HCT116 (cell line): ENCODE results near the gene AK2. TPM values are rescaled to one million over a fixed set of nuclear protein-coding genes. Genes with fewer than 3 reads are reported as not detected.

Source experiments
- ATAC-seq: fragments of 200-7000 bp; cut with Tn5 transposase; 2 replicates; pipeline ENCODE4 v1.9.1; 2020; ENCODE audit warnings: mild to moderate bottlenecking, moderate library complexity
- BruUV-seq: library from RNA; stranded (reverse); fragments of 400-500 nt; replicated peaks from 2 replicates; lab custom pipeline; 2021; lab: Mats Ljungman, UMichigan
- CTCF ChIA-PET: fragments of 300-600 bp; sonication (Branson Sonifier 250); formaldehyde crosslinking; loops from one replicate; lab custom pipeline; 2021; ENCODE audit warnings: antibody characterized with exemption; lab: Charles Lee
- POLR2A ChIA-PET: fragments of 300-600, 350-600 bp; sonication (Branson Sonifier 250); formaldehyde crosslinking; loops from one replicate; lab custom pipeline; 2021; ENCODE audit warnings: antibody characterized with exemption; lab: Charles Lee
- RAD21 ChIA-PET, 2 experiments: fragments of 300-600 bp; sonication (Branson Sonifier 250); formaldehyde crosslinking; loops; one replicate each; lab custom pipeline; 2023; ENCODE audit warnings: low total read pairs in 2 of 2; ENCODE audit not compliant: uncharacterized antibody in 2 of 2, unreplicated experiment in 2 of 2, low non-redundant PET in 1 of 2; lab: Charles Lee
- DNase-seq: peaks from one replicate; pipeline ENCODE4 v3.0.0-alpha.2; 2010; ENCODE audit warnings: low read depth, low spot score
- H2AFZ ChIP-seq: fragments of 200-600 bp; shearing (Covaris generic), sonication (generic); 2 replicates; pipeline ENCODE4 v1.6.1; 2017; ENCODE audit warnings: low read depth, mixed run types, mixed read lengths, antibody characterized with exemption, low read length; ENCODE audit not compliant: poor library complexity, severe bottlenecking
- H3K27ac ChIP-seq: 2 replicates; pipeline ENCODE4 v1.5.1; 2012; ENCODE audit warnings: low read depth, low read length
- H3K27me3 ChIP-seq: fragments of 200-600 bp; sonication (generic); 2 replicates; pipeline ENCODE4 v1.6.1; 2016; ENCODE audit warnings: mixed run types, low read length, mixed read lengths; ENCODE audit not compliant: insufficient read depth
- H3K36me3 ChIP-seq, 2 experiments: fragments of 200-500 bp in 1 of 2; fragments of 200-600 bp in 1 of 2; sonication (Bioruptor generic) in 1 of 2; sonication (generic) in 1 of 2; 2 replicates each; pipeline versions ENCODE4 v1.5.1 to v1.6.1; 2014 to 2016; ENCODE audit warnings: low read length in 2 of 2, inconsistent platforms in 1 of 2, mixed read lengths in 1 of 2, mixed run types in 1 of 2; ENCODE audit not compliant: insufficient read depth in 2 of 2, control insufficient read depth in 1 of 2
- H3K4me1 ChIP-seq, 2 experiments: fragments of 200-600 bp in 1 of 2; sonication (generic) in 1 of 2; 2 replicates each; pipeline versions ENCODE4 v1.5.1 to v1.6.1; 2012 to 2017; ENCODE audit warnings: low read length in 2 of 2, inconsistent platforms in 1 of 2, mild to moderate bottlenecking in 1 of 2, mixed read lengths in 1 of 2, mixed run types in 1 of 2, moderate library complexity in 1 of 2; ENCODE audit not compliant: insufficient read depth in 2 of 2, control insufficient read depth in 1 of 2
- H3K4me2 ChIP-seq: fragments of 200-600 bp; sonication (generic); 2 replicates; pipeline ENCODE4 v1.6.1; 2017; ENCODE audit warnings: mixed run types, low read length, mixed read lengths
- H3K4me3 ChIP-seq, 2 experiments: fragments of 200-600 bp in 1 of 2; sonication (generic) in 1 of 2; replicated peaks in 1 of 2; 2 replicates each; pipeline ENCODE4 v1.5.1; 2011 to 2016; ENCODE audit warnings: low read length in 2 of 2, control low read depth in 1 of 2, low read depth in 1 of 2, mild to moderate bottlenecking in 1 of 2, mixed read lengths in 1 of 2, mixed run types in 1 of 2
- H3K79me2 ChIP-seq: fragments of 200-600 bp; sonication (generic); 2 replicates; pipeline ENCODE4 v1.6.1; 2017; ENCODE audit warnings: mild to moderate bottlenecking, mixed run types, low read length, moderate library complexity, mixed read lengths; ENCODE audit not compliant: insufficient read depth
- H3K9ac ChIP-seq: fragments of 200-600 bp; sonication (generic); 2 replicates; pipeline ENCODE4 v1.6.1; 2016; ENCODE audit warnings: low read length, mixed read lengths
- H3K9me2 ChIP-seq: fragments of 200-600 bp; sonication (generic), shearing (Covaris generic); 2 replicates; pipeline ENCODE4 v1.6.1; 2017; ENCODE audit warnings: mixed run types, mild to moderate bottlenecking, moderate library complexity; ENCODE audit not compliant: insufficient read depth
- H3K9me3 ChIP-seq, 2 experiments: fragments of 200-500 bp in 1 of 2; fragments of 200-600 bp in 1 of 2; sonication (Bioruptor generic) in 1 of 2; sonication (generic) in 1 of 2; 2 replicates each; pipeline ENCODE4 v1.6.1; 2014 to 2017; ENCODE audit warnings: low read length in 2 of 2, mixed read lengths in 2 of 2, inconsistent platforms in 1 of 2, low read depth in 1 of 2, mild to moderate bottlenecking in 1 of 2, mixed run types in 1 of 2, moderate library complexity in 1 of 2; ENCODE audit not compliant: control insufficient read depth in 1 of 2, insufficient read depth in 1 of 2
- H4K20me1 ChIP-seq: fragments of 200-600 bp; sonication (generic), shearing (Covaris generic); 2 replicates; pipeline ENCODE4 v1.6.1; 2017; ENCODE audit warnings: mixed run types, mild to moderate bottlenecking, moderate library complexity; ENCODE audit not compliant: insufficient read depth
- CEBPB ChIP-seq: IDR thresholded peaks from 2 replicates; pipeline ENCODE4 v1.6.1; 2012; ENCODE audit warnings: low read depth
- EGR1 ChIP-seq: IDR thresholded peaks from 2 replicates; pipeline ENCODE4 v1.6.1; 2012; ENCODE audit warnings: low read depth
- ELF1 ChIP-seq: IDR thresholded peaks from 2 replicates; pipeline ENCODE4 v1.6.1; 2012; ENCODE audit warnings: low read depth, borderline replicate concordance
- EZH2phosphoT487 ChIP-seq: fragments of 200-600 bp; IDR thresholded peaks from 2 replicates; pipeline ENCODE4 v1.6.1; 2018; ENCODE audit warnings: antibody characterized with exemption, borderline replicate concordance
- JUND ChIP-seq: IDR thresholded peaks from 2 replicates; pipeline ENCODE4 v1.6.1; 2012
- POLR2A ChIP-seq: IDR thresholded peaks from 2 replicates; pipeline ENCODE4 v1.7.0; 2011; ENCODE audit warnings: borderline replicate concordance; ENCODE audit not compliant: insufficient read depth, insufficient read length; ENCODE audit errors: extremely low read depth
- POLR2AphosphoS5 ChIP-seq: IDR thresholded peaks from 2 replicates; pipeline ENCODE4 v1.6.1; 2011; ENCODE audit warnings: mild to moderate bottlenecking, low read depth, low read length, moderate library complexity
- SIN3A ChIP-seq: IDR thresholded peaks from 2 replicates; pipeline ENCODE4 v1.6.1; 2012; ENCODE audit warnings: low read depth
- SRF ChIP-seq: IDR thresholded peaks from 2 replicates; pipeline ENCODE4 v1.6.1; 2012; ENCODE audit warnings: low read depth
- ZFX ChIP-seq: fragments of 450-650 bp; IDR thresholded peaks from 2 replicates; pipeline ENCODE4 v1.6.1; 2017
- ZNF274 ChIP-seq: fragments of 200-500 bp; sonication (Bioruptor generic); IDR thresholded peaks from 2 replicates; pipeline ENCODE4 v1.6.1; 2014; ENCODE audit warnings: mild to moderate bottlenecking, low read depth, low read length, inconsistent platforms
- intact Hi-C: fragments of 100-400 bp; cut with micrococcal nuclease; formaldehyde crosslinking; loops from 2 replicates; pipeline ENCODE4 v1.10.0; 2022
- total RNA-seq: library from RNA; stranded (reverse); gene quantifications from one replicate; pipeline ENCODE4 v1.2.1, GENCODE V29; 2021; ENCODE audit not compliant: unreplicated experiment
- TF ChIP-seq, protein P1 (sequence below): IDR thresholded peaks from 2 replicates; pipeline ENCODE4 v1.6.1; 2012
- TF ChIP-seq, protein P2 (sequence below): IDR thresholded peaks from 2 replicates; pipeline ENCODE4 v1.6.1; 2012; ENCODE audit warnings: low read depth
- TF ChIP-seq, protein P3 (sequence below): IDR thresholded peaks from 2 replicates; pipeline ENCODE4 v1.6.1; 2011; ENCODE audit warnings: mild to moderate bottlenecking, low read length, moderate library complexity; ENCODE audit not compliant: insufficient replicate concordance; ENCODE audit errors: extremely low read depth

AK2 gene
- total RNA-seq, 1 experiment from 2014 or later: 233 TPM

DNA sequence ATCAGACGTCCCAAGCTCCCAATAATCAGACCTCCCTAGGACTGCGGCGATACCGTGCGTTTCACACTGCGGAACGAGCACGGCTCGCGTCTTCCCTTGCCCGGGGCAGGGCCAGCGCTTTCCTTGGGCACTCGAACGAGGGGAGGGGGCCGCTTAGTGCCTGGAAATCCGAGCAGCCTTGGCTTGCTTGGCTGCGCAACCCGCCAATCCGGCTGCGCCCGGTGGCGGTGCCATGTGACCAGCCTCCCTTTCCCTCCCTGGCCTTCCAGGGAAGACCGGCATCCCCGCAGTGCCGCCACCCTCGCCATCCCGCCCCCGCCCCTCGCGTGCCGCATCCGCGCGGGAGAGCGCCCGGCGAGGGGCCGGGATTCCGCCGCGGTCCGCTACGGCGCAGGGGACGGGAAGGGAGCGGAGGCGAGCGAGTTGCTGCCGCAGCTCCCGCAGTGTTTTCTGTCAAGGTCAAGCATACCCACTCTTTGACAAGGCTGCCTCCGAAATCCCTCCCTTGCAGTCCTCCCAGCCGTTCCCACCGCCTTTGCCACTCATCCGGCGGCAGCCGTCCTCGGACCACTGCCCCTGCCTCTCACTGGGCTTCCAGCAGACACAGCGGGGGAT is 63.8 kb downstream of the AK2 start:
- no peak for TF ChIP-seq JUND
- no peak for TF ChIP-seq ZFX
- TF ChIP-seq, protein P1, sequence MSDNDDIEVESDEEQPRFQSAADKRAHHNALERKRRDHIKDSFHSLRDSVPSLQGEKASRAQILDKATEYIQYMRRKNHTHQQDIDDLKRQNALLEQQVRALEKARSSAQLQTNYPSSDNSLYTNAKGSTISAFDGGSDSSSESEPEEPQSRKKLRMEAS: no peak
- TF ChIP-seq SRF: no peak
- no peak for TF ChIP-seq EGR1
- TF ChIP-seq CEBPB: no peak
- TF ChIP-seq, protein P2, sequence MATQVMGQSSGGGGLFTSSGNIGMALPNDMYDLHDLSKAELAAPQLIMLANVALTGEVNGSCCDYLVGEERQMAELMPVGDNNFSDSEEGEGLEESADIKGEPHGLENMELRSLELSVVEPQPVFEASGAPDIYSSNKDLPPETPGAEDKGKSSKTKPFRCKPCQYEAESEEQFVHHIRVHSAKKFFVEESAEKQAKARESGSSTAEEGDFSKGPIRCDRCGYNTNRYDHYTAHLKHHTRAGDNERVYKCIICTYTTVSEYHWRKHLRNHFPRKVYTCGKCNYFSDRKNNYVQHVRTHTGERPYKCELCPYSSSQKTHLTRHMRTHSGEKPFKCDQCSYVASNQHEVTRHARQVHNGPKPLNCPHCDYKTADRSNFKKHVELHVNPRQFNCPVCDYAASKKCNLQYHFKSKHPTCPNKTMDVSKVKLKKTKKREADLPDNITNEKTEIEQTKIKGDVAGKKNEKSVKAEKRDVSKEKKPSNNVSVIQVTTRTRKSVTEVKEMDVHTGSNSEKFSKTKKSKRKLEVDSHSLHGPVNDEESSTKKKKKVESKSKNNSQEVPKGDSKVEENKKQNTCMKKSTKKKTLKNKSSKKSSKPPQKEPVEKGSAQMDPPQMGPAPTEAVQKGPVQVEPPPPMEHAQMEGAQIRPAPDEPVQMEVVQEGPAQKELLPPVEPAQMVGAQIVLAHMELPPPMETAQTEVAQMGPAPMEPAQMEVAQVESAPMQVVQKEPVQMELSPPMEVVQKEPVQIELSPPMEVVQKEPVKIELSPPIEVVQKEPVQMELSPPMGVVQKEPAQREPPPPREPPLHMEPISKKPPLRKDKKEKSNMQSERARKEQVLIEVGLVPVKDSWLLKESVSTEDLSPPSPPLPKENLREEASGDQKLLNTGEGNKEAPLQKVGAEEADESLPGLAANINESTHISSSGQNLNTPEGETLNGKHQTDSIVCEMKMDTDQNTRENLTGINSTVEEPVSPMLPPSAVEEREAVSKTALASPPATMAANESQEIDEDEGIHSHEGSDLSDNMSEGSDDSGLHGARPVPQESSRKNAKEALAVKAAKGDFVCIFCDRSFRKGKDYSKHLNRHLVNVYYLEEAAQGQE: no peak
- no peak for TF ChIP-seq ZNF274
- TF ChIP-seq POLR2AphosphoS5: no peak
- no peak for TF ChIP-seq POLR2A
- no peak for TF ChIP-seq SIN3A
- TF ChIP-seq, protein P3, sequence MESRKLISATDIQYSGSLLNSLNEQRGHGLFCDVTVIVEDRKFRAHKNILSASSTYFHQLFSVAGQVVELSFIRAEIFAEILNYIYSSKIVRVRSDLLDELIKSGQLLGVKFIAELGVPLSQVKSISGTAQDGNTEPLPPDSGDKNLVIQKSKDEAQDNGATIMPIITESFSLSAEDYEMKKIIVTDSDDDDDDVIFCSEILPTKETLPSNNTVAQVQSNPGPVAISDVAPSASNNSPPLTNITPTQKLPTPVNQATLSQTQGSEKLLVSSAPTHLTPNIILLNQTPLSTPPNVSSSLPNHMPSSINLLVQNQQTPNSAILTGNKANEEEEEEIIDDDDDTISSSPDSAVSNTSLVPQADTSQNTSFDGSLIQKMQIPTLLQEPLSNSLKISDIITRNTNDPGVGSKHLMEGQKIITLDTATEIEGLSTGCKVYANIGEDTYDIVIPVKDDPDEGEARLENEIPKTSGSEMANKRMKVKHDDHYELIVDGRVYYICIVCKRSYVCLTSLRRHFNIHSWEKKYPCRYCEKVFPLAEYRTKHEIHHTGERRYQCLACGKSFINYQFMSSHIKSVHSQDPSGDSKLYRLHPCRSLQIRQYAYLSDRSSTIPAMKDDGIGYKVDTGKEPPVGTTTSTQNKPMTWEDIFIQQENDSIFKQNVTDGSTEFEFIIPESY: no peak
- TF ChIP-seq ELF1: no peak
- no peak for TF ChIP-seq EZH2phosphoT487
- RAD21 ChIA-PET: no interaction called here
- H3K27ac ChIP-seq: no peak overlapping the region
- CTCF ChIA-PET: no interaction called here
- ATAC-seq: no peak
- H3K4me2 ChIP-seq: no peak overlapping the region
- POLR2A ChIA-PET: no interaction called here
- H3K9ac ChIP-seq: no peak overlapping the region
- no peaks in the 10 kb centered on the region for H3K9me2 ChIP-seq
- no peaks in the 10 kb centered on the region for H3K9me3 ChIP-seq
- no peak for DNase-seq
- H4K20me1 ChIP-seq: no peaks in the 10 kb centered on the region
- no peaks in the 10 kb centered on the region for H3K36me3 ChIP-seq
- no peaks in the 10 kb centered on the region for H3K27me3 ChIP-seq
- peaks cover 0 to 9% of the 10 kb centered on the region in 2 experiments; a peak in 2 of 4 replicates for H3K4me1 ChIP-seq
- intact Hi-C loops: no loop called here
- H3K4me3 ChIP-seq: no peak overlapping the region
- no peak overlapping the region for H2AFZ ChIP-seq
- H3K79me2 ChIP-seq: no peaks in the 10 kb centered on the region
- BruUV-seq: no TSS peak
